Upper lobe of left lung (tissue), 4 donors: Measurements from ENCODE around the gene SCYL3.

Experiments used
- EP300 ChIP-seq, 4 donors: sonication (generic); formaldehyde crosslinking; IDR thresholded peaks; one replicate each; pipeline ENCODE4 v1.5.1; 2017; ENCODE audit warnings: antibody characterized with exemption in 4 of 4, control low read depth in 2 of 4
- POLR2A ChIP-seq, 4 donors: fragments of 450-650 bp; IDR thresholded peaks; one replicate each; pipeline ENCODE4 v1.5.1; 2016 to 2017; ENCODE audit warnings: antibody characterized with exemption in 4 of 4, mild to moderate bottlenecking in 2 of 4
- TF ChIP-seq, protein P1 (sequence below), 6 experiments: fragments of 450-650 bp in 4 of 6; fragments of 200-600 bp in 2 of 6; sonication (generic) in 2 of 6; IDR thresholded peaks; one replicate each; pipeline ENCODE4 v1.5.1; 2016 to 2019; ENCODE audit warnings: antibody characterized with exemption in 6 of 6

- TF ChIP-seq, protein P1, sequence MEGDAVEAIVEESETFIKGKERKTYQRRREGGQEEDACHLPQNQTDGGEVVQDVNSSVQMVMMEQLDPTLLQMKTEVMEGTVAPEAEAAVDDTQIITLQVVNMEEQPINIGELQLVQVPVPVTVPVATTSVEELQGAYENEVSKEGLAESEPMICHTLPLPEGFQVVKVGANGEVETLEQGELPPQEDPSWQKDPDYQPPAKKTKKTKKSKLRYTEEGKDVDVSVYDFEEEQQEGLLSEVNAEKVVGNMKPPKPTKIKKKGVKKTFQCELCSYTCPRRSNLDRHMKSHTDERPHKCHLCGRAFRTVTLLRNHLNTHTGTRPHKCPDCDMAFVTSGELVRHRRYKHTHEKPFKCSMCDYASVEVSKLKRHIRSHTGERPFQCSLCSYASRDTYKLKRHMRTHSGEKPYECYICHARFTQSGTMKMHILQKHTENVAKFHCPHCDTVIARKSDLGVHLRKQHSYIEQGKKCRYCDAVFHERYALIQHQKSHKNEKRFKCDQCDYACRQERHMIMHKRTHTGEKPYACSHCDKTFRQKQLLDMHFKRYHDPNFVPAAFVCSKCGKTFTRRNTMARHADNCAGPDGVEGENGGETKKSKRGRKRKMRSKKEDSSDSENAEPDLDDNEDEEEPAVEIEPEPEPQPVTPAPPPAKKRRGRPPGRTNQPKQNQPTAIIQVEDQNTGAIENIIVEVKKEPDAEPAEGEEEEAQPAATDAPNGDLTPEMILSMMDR (IDR thresholded peaks at IDR 0.05), result no peak
- TF ChIP-seq POLR2A (IDR thresholded peaks at IDR 0.05) (no peak), EP300 (IDR thresholded peaks at IDR 0.05) (no peak)
These were observed 81.6 kb downstream of the SCYL3 start for GRCh38 chr1:169812131-169812530.
